Panc1 (cell line): ENCODE measurements around the gene QRICH1.

ENCODE experiments used
- CTCF ChIP-seq: fragments of 450-650 bp; IDR thresholded peaks from 2 replicates; pipeline ENCODE4 v1.5.1; 2017; ENCODE audit warnings: mild to moderate bottlenecking
- POLR2AphosphoS5 ChIP-seq: IDR thresholded peaks from 2 replicates; pipeline ENCODE4 v1.6.1; 2012; ENCODE audit warnings: mild to moderate bottlenecking, low read depth, low read length, moderate library complexity
- SIN3A ChIP-seq: IDR thresholded peaks from 2 replicates; pipeline ENCODE4 v1.6.1; 2012; ENCODE audit warnings: low read depth, mild to moderate bottlenecking, low read length, moderate library complexity, borderline replicate concordance; ENCODE audit not compliant: insufficient read depth

- TF ChIP-seq POLR2AphosphoS5 (no peak), CTCF (no peak), SIN3A (no peak)
Measured at GRCh38 chr3:49122451-49122850, 28.6 kb upstream of the QRICH1 start.
